GM19035 (cell line): Measurements from ENCODE around the gene CLPTM1L.
"Not testable (repeated sequence)": the region's sequence is repeated elsewhere in the genome, so short reads cannot be mapped to it uniquely, and the experiment has no call there.

Experiments
- ATAC-seq: cut with Tn5 transposase; IDR thresholded peaks from one replicate; pipeline ENCODE4 v1.9.1; 2021; ENCODE audit not compliant: unreplicated experiment

The CLPTM1L gene

DNA sequence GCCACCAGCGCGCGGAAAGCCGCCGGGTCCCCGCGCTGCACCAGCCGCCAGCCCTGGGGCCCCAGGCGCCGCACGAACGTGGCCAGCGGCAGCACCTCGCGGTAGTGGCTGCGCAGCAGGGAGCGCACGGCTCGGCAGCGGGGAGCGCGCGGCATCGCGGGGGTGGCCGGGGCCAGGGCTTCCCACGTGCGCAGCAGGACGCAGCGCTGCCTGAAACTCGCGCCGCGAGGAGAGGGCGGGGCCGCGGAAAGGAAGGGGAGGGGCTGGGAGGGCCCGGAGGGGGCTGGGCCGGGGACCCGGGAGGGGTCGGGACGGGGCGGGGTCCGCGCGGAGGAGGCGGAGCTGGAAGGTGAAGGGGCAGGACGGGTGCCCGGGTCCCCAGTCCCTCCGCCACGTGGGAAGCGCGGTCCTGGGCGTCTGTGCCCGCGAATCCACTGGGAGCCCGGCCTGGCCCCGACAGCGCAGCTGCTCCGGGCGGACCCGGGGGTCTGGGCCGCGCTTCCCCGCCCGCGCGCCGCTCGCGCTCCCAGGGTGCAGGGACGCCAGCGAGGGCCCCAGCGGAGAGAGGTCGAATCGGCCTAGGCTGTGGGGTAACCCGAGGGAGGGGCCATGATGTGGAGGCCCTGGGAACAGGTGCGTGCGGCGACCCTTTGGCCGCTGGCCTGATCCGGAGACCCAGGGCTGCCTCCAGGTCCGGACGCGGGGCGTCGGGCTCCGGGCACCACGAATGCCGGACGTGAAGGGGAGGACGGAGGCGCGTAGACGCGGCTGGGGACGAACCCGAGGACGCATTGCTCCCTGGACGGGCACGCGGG, 49.9 kb downstream of the CLPTM1L start, which contains the start of gene TERT:
TERT (minus strand) TSS at position 234 of the 815 bp plus-strand sequence; CDS start at position 155, 79 bp downstream.
- ATAC-seq, result no peak

DNA sequence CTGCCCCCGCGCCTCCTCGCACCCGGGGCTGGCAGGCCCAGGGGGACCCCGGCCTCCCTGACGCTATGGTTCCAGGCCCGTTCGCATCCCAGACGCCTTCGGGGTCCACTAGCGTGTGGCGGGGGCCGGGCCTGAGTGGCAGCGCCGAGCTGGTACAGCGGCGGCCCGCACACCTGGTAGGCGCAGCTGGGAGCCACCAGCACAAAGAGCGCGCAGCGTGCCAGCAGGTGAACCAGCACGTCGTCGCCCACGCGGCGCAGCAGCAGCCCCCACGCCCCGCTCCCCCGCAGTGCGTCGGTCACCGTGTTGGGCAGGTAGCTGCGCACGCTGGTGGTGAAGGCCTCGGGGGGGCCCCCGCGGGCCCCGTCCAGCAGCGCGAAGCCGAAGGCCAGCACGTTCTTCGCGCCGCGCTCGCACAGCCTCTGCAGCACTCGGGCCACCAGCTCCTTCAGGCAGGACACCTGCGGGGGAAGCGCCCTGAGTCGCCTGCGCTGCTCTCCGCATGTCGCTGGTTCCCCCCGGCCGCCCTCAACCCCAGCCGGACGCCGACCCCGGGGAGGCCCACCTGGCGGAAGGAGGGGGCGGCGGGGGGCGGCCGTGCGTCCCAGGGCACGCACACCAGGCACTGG, 50.6 kb downstream of the CLPTM1L start:
- ATAC-seq, result no peak

DNA sequence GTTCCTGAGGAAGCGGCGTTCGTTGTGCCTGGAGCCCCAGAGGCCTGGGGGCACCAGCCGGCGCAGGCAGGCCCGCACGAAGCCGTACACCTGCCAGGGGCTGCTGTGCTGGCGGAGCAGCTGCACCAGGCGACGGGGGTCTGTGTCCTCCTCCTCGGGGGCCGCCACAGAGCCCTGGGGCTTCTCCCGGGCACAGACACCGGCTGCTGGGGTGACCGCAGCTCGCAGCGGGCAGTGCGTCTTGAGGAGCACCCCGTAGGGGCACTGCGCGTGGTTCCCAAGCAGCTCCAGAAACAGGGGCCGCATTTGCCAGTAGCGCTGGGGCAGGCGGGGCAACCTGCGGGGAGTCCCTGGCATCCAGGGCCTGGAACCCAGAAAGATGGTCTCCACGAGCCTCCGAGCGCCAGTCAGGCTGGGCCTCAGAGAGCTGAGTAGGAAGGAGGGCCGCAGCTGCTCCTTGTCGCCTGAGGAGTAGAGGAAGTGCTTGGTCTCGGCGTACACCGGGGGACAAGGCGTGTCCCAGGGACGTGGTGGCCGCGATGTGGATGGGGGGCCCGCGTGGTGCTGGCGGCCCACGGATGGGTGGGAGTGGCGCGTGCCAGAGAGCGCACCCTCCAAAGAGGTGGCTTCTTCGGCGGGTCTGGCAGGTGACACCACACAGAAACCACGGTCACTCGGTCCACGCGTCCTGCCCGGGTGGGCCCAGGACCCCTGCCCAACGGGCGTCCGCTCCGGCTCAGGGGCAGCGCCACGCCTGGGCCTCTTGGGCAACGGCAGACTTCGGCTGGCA, 51.3 kb downstream of the CLPTM1L start:
- ATAC-seq, result no peak

DNA sequence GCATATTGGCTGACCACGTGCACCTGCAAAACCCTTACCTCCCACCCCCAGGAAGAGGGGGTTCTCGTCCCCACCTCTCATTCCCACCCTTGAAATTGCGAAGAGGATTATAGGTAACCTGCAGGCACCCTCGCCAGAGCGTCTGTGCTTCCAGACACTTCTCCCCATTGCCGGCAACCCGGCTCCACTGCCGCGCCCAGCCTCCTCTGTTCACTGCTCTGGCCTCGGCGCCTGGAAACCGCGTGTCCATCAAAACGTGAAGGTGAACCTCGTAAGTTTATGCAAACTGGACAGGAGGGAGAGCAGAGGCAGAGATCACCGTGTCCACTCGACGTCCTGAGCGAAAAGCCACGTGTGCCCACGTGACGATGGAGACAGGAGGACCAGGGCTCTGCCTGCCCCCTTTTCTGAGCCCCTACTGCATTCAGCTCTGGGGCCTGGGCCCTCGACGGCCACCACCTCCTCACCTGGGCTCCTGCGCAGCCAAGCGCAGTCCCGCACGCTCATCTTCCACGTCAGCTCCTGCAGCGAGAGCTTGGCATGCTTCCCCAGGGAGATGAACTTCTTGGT, 52.0 kb downstream of the CLPTM1L start:
- no peak for ATAC-seq

DNA sequence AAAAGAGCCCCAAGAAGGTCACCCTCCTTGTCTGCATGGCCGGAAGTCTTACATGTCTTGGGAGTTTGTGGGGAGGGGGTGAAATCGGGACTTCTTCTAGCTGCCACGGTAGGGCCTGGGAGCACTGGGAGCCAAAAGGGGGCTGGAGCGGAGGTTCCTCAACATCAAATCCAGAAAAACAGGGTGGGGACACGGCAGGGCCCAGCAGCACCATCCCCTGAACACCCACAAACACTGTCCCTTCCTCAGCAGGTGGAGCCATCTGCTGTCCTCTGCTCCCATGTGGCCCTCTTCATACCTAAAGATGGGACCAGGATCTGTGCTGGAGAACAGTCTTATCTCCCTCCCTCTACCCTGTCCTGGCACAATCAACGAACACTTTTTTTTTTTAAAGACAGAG, 52.8 kb downstream of the CLPTM1L start:
- ATAC-seq, result no peak

DNA sequence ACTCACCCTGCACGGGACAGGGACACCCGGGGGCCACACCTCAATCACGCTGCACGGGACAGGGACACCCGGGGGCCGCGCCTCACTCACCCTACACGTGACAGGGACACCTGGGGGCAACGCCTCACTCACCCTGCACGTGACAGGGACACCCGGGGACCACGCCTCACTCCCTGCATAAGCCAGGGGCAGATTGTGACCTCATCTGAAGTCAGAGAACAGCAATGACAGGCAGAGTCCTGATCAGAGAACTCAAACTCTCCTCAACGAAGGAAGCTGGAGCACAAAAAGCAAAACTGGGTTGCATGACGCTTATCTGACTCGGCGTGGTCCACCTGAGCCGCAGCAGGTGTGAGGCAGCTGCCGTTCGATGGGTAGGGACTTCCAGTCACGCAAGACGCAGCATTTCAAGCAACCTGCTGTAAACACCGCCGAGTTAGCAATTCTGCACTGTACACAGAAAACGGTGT, 53.3 kb downstream of the CLPTM1L start:
- ATAC-seq, result no peak

DNA sequence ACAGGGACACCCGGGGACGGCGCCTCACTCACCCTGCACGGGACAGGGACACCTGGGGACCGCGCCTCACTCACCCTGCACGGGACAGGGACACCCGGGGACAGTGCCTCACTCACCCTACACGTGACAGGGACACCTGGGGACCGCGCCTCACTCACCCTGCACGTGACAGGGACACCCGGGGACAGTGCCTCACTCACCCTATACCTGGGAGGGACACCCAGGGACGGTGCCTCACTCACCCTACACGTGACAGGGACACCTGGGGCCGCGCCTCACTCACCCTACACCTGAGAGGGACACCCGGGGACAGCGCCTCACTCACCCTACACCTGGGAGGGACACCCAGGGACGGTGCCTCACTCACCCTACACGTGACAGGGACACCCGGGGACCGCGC, 53.9 kb downstream of the CLPTM1L start:
- not testable (repeated sequence) for ATAC-seq

DNA sequence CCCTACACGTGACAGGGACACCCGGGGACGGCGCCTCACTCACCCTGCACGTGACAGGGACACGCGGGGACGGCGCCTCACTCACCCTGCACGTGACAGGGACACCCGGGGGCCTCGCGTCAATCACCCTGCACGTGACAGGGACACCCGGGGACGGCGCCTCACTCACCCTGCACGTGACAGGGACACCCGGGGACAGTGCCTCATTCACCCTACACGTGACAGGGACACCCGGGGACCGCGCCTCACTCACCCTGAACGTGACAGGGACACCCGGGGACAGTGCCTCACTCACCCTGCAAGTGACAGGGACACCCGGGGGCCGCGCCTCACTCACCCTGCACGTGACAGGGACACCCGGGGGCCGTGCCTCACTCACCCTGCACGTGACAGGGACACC, 55.3 kb downstream of the CLPTM1L start:
- ATAC-seq, result not testable (repeated sequence)

DNA sequence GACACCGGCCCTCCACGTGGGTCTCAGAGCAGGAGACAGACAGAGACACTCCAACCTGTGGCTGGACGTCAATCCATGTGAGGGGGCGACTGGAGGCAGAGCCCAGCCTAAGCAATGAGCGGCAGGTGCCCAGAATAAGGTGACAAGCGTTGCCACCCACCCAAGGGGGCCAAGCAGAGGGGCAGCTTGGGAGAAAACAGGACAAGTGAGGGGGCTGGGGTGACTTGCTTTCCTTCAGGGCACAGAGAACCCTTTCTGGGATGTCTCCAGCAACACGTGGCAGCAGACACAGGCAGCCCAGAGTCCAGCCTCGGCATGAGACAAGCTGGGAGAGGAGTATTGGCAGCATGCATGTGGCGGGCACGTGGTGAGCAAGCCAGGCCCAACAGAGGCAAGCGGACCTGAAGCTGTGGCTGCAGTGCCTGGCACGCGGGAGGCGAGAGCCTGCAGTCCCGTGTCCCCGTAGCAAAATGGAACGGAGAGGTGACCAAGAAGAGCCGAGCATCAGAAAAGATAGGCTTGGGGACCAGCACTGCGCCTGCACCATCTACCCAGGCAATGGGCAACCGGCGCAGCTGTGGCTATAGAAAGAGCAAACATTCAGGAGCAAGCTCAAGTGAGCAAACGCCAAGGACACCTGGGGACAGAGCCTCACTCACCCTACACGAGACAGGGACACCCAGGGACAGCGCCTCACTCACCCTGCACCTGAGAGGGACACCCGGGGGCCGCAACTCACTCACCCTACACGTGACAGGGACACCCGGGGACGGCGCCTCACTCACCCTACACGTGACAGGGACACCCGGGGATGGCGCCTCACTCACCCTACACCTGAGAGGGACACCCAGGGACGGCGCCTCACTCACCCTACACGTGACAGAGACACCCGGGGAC, 56.2 kb downstream of the CLPTM1L start:
- ATAC-seq, result no peak

DNA sequence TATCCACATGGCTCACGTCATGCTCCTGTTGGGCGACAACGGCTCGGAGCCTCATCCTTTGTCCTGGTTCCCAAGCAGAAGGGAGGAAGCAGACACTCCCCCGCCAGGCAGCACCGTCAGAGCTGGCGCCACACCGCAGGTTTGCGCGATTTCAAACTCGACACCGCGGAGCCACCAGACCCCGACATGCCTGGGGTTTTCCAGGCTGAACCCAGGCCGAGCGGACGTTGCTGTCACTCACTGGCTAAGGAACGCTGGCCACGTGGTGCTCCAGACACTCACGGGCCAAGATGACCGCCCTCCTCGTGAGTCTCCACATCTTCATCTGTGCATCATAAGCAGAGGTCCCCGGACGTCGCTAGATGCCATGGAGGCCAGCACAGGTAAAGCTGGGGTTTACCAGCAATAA, 59.0 kb downstream of the CLPTM1L start:
- ATAC-seq, result no peak

DNA sequence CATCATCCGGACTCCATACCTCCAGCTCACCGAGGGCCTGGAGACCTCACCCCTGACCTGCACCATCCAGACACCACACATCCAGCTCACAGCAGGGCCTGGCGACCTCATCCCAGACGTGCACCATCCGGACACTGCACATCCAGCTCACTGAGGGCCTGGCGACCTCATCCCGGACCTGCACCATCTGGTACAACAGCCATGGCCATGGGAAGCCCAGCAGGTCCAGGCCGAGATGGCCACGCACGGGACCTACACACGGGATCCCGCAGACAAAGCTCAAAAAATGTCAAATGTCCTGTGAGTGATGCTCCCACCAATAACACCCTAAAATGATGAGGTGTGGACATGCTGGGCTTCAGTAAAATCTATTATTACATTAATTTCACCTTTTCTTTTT, 59.8 kb downstream of the CLPTM1L start:
- no peak for ATAC-seq

DNA sequence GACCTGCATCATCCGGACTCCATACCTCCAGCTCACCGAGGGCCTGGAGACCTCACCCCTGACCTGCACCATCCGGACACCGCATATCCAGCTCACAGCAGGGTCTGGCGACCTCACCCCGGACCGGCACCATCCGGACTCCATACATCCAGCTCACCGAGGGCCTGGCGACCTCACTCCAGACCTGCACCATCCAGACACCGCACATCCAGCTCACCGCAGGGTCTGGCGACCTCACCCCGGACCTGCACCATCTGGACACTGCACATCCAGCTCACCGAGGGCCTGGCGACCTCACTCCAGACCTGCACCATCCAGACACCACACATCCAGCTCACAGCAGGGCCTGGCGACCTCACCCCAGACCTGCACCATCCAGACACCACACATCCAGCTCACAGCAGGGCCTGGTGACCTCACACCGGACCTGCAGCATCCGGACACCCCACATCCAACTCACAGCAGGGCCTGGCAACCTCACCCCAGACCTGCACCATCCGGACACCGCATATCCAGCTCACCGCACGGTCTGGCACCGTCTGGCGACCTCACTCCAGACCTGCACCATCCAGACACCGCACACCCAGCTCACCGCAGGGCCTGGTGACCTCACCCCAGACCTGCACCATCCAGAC, 60.4 kb downstream of the CLPTM1L start:
- ATAC-seq, result not testable (repeated sequence)

DNA sequence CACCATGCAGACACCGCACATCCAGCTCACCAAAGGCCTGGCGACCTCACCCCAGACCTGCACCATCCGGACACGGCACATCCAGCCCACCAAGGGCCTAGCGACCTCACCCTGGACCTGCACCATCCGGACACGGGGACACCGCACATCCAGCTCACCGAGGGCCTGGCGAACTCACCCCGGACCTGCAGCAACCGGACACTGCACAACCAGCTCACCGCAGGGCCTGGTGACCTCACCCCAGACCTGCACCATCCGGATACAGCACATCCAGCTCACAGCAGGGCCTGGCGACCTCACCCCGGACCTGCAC, 61.2 kb downstream of the CLPTM1L start:
- not testable (repeated sequence) for ATAC-seq

DNA sequence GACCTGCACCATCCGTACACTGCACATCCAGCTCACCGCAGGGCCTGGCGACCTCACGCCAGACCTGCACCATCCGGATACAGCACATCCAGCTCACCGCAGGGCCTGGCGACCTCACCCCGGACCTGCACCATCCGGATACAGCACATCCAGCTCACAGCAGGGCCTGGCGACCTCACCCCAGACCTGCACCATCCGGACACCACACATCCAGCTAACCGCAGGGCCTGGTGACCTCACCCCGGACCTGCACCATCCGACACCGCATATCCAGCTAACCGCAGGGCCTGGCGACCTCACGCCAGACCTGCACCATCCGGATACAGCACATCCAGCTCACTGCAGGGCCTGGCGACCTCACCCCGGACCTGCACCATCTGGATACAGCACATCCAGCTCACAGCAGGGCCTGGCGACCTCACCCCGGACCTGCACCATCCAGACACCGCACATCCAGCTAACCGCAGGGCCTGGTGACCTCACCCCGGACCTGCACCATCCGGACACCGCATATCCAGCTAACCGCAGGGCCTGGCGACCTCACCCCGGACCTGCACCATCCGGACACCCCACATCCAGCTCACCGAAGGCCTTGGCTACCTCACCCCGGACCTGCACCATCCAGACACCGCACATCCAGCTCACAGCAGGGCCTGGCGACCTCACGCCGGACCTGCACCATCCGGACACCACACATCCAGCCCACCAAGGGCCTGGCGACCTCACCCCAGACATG, 61.7 kb downstream of the CLPTM1L start:
- ATAC-seq, result not testable (repeated sequence)

DNA sequence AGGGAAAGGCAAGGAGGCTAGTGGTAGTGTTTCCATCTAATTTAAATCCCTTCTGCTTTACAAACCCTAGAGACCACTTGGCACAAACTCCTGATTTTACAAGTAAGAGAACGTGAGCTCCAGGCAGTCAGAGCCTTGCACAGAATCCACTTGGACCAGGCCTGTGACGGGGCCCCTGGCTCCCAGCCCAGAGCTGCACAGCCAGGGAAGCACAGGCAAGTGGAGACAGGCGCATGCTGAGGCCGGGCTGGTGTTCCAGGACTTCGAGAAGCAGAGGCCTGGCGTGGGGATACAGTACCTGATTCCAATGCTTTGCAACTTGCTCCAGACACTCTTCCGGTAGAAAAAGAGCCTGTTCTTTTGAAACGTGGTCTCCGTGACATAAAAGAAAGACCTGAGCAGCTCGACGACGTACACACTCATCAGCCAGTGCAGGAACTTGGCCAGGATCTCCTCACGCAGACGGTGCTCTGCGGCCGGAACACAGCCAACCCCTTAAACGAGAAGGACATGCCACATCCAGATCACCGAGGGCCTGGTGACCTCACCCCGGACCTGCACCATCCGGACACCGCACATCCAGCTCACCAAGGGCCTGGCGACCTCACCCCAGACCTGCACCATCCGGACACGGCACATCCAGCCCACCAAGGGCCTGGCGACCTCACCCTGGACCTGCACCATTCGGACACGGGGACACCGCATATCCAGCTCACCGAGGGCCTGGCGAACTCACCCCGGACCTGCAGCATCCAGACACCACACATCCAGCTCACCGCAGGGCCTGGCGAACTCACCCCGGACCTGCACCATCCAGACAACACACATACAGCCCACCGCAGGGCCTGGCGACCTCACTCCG, 62.5 kb downstream of the CLPTM1L start:
- ATAC-seq, result no peak

DNA sequence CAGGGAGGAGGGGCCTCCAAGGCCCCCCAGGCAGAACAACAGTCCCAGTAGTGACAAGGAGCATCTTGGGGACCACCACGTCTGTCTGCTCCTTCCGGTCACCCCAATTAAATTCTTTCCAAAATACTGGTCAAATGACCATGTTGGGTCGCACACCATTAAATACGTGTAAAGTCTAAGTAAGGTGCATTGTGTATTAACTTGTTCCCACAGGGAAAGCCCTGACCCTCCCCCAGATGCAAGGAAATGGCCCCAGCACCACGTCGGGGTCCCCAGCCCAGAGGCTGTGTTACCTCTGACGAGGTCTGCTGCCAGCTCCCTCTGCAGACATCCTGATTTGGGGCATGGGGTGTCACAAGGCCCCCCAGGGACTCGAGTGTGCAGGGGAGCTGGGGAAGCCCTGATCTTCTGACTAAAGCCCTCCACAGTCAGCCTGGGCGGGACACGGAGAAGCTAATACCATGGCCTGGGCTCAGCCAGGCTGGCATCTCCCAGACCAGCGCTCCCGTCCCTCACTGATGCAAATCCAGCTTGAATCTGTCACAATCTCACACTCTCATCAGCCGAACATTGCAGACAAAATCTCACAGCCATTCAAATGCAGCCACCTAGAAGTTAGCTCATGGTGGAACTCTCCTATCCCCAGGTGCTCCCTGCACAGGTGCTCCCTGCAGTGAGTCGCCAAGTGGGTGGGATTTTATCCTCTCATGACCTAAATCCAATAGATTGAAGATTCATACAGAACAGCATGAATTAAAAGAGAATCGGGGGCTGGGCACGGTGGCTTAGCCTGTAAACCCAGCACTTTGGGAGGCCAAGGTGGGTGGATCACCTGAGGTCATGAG, 63.6 kb downstream of the CLPTM1L start:
- no peak for ATAC-seq
